22Rv1 (cell line): ENCODE data around the gene TMEM89.
A peak's percentile ranks its signal among the peaks of the same experiment; 100 is the strongest.

Experiments used
- H3K27ac ChIP-seq: fragments of 450-650 bp; 2 replicates; pipeline ENCODE4 v1.5.1; 2017
- CTCF ChIP-seq: fragments of 450-650 bp; IDR thresholded peaks from 2 replicates; pipeline ENCODE4 v1.5.1; 2017; ENCODE audit warnings: mild to moderate bottlenecking
- ZFX ChIP-seq: fragments of 450-650 bp; IDR thresholded peaks from 2 replicates; pipeline ENCODE4 v1.6.1; 2017; ENCODE audit warnings: antibody characterized with exemption, borderline replicate concordance

Gene TMEM89

GRCh38 chr3:48641396-48641795 is 19.8 kb upstream of the TMEM89 start:
- TF ChIP-seq CTCF (no peak), ZFX (no peak)
- no peak overlapping the region for H3K27ac ChIP-seq

GRCh38 chr3:48639944-48640606 is 18.5 kb upstream of the TMEM89 start:
- no peak overlapping the region for H3K27ac ChIP-seq
- TF ChIP-seq ZFX = no peak
- no peak for TF ChIP-seq CTCF

GRCh38 chr3:48637305-48637704 is 15.7 kb upstream of the TMEM89 start:
- TF ChIP-seq CTCF = no peak
- no peak for TF ChIP-seq ZFX
- peak overlapping the region; percentile 85 for H3K27ac ChIP-seq

GRCh38 chr3:48636149-48636655 is 14.6 kb upstream of the TMEM89 start:
- peak overlapping the region; percentile 85 for H3K27ac ChIP-seq
- TF ChIP-seq ZFX (no peak), CTCF (no peak)

GRCh38 chr3:48635222-48636021 is 13.9 kb upstream of the TMEM89 start, which contains the start of gene SLC26A6:
SLC26A6 (minus strand) TSS chr3:48635461; CDS start chr3:48635393, 68 bp downstream.
- peak within 1 kb of the TSS; percentile 85 for H3K27ac ChIP-seq
- TF ChIP-seq ZFX = no peak
- TF ChIP-seq CTCF = peak; percentile 76

GRCh38 chr3:48634661-48635221 is 13.2 kb upstream of the TMEM89 start:
- no peak for TF ChIP-seq ZFX
- TF ChIP-seq CTCF = no peak
- H3K27ac ChIP-seq = peak overlapping the region; percentile 85
